ENCODE measurements around the gene ERGIC1. TPM values are rescaled to one million over a fixed set of nuclear protein-coding genes. Genes with fewer than 3 reads are reported as not detected.

Gene ERGIC1
- total and polyA plus RNA-seq, 9 donors, result 58.8 to 102 (median 97.5) TPM

- no CpG with 5 or more reads among the region's 3 CpGs for WGBS (ENCODE audit: insufficient coverage)
- no peak for DNase-seq
- Histone ChIP-seq H3K36me3 (ENCODE audit: control insufficient read depth, insufficient read depth, low read length) (peaks cover 12% of the 10 kb centered on the region), H3K4me1 (ENCODE audit: control insufficient read depth, insufficient read depth, low read length) (no peaks in the 10 kb centered on the region), H3K9me3 (replicated peaks; ENCODE audit: control insufficient read depth, low read depth, low read length) (no peaks in the 10 kb centered on the region), H3K27ac (ENCODE audit: low read length) (no peak overlapping the region), H3K4me3 (ENCODE audit: low read length) (no peak overlapping the region), H3K27me3 (ENCODE audit: control insufficient read depth, insufficient read depth, low read length) (no peaks in the 10 kb centered on the region)
Measured at GRCh38 chr5:172988276-172988675, 154.2 kb downstream of the ERGIC1 start.

DNA sequence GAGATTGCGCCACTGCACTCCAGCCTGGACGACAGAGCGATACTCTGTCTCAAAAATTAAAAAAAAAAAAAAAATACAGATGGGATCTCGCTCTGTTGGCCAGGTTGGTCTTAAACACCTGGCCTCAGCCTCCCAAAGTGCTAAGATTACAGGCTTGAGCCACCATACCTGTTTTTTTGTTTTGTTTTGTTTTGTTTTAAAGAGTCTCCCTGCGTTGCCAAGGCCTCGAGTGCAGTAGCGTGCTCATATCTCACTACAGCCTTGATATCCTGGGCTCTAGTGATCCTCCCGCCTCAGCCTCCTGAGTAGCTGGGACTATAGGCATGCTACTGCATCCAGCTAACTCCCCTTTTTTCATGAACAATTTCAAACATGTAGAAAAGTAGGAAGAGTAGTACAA is 156.7 kb downstream of the ERGIC1 start:
- H3K27ac ChIP-seq (ENCODE audit: low read length), result no peak overlapping the region
- no peak overlapping the region for H3K4me3 ChIP-seq (ENCODE audit: low read length)
- 90% methylated on average over 2 of the region's 8 CpGs for WGBS (ENCODE audit: insufficient coverage)
- no peaks in the 10 kb centered on the region for H3K4me1 ChIP-seq (ENCODE audit: control insufficient read depth, insufficient read depth, low read length)
- no peak for DNase-seq
- peaks cover 19% of the 10 kb centered on the region for H3K36me3 ChIP-seq (ENCODE audit: control insufficient read depth, insufficient read depth, low read length)
- H3K27me3 ChIP-seq (ENCODE audit: control insufficient read depth, insufficient read depth, low read length), result no peaks in the 10 kb centered on the region
- H3K9me3 ChIP-seq (replicated peaks; ENCODE audit: control insufficient read depth, low read depth, low read length), result no peaks in the 10 kb centered on the region

DNA sequence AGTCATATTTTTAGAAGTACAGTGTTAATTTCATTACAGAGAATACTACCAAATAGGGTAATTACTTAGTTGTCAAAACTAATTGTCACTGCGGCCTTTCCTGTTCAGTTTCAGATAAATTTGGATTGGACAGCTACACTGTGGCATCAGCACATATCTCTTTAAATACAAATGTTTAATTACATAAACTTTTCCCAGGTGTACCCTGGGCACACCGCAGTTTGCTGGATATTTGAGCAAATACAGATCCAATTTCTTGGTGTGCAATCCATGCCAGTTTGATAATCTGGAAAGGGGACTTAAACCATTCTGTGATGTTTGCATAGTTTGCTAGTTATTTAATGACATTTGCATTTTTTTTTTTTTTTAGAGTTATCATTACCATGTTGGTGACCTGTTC is 160.4 kb downstream of the ERGIC1 start:
- Histone ChIP-seq H3K27ac (ENCODE audit: low read length) (no peak overlapping the region), H3K4me1 (ENCODE audit: control insufficient read depth, insufficient read depth, low read length) (no peaks in the 10 kb centered on the region), H3K9me3 (replicated peaks; ENCODE audit: control insufficient read depth, low read depth, low read length) (no peaks in the 10 kb centered on the region), H3K4me3 (ENCODE audit: low read length) (no peak overlapping the region), H3K36me3 (ENCODE audit: control insufficient read depth, insufficient read depth, low read length) (peaks cover 15% of the 10 kb centered on the region), H3K27me3 (ENCODE audit: control insufficient read depth, insufficient read depth, low read length) (no peaks in the 10 kb centered on the region)
- DNase-seq, result no peak
- WGBS (ENCODE audit: insufficient coverage), result no CpG with 5 or more reads among the region's 2 CpGs

GRCh38 chr5:172999372-172999973 is 165.4 kb downstream of the ERGIC1 start:
- no peaks in the 10 kb centered on the region for H3K4me1 ChIP-seq (ENCODE audit: control insufficient read depth, insufficient read depth, low read length)
- no CpG with 5 or more reads among the region's 3 CpGs for WGBS (ENCODE audit: insufficient coverage)
- no peak overlapping the region for H3K27ac ChIP-seq (ENCODE audit: low read length)
- no peak for DNase-seq
- no peaks in the 10 kb centered on the region for H3K9me3 ChIP-seq (replicated peaks; ENCODE audit: control insufficient read depth, low read depth, low read length)
- H3K36me3 ChIP-seq (ENCODE audit: control insufficient read depth, insufficient read depth, low read length), result peaks cover 13% of the 10 kb centered on the region
- H3K27me3 ChIP-seq (ENCODE audit: control insufficient read depth, insufficient read depth, low read length), result no peaks in the 10 kb centered on the region
- H3K4me3 ChIP-seq (ENCODE audit: low read length), result no peak overlapping the region

- WGBS (ENCODE audit: insufficient coverage), result no CpG with 5 or more reads among the region's 1 CpG
- DNase-seq, result peak; percentile 49
- peaks cover 13% of the 10 kb centered on the region for H3K36me3 ChIP-seq (ENCODE audit: control insufficient read depth, insufficient read depth, low read length)
- no peak overlapping the region for H3K4me3 ChIP-seq (ENCODE audit: low read length)
- no peaks in the 10 kb centered on the region for H3K9me3 ChIP-seq (replicated peaks; ENCODE audit: control insufficient read depth, low read depth, low read length)
- no peaks in the 10 kb centered on the region for H3K4me1 ChIP-seq (ENCODE audit: control insufficient read depth, insufficient read depth, low read length)
- no peak overlapping the region for H3K27ac ChIP-seq (ENCODE audit: low read length)
- H3K27me3 ChIP-seq (ENCODE audit: control insufficient read depth, insufficient read depth, low read length), result no peaks in the 10 kb centered on the region
Measured at GRCh38 chr5:172999974-173000373, 165.9 kb downstream of the ERGIC1 start.

DNA sequence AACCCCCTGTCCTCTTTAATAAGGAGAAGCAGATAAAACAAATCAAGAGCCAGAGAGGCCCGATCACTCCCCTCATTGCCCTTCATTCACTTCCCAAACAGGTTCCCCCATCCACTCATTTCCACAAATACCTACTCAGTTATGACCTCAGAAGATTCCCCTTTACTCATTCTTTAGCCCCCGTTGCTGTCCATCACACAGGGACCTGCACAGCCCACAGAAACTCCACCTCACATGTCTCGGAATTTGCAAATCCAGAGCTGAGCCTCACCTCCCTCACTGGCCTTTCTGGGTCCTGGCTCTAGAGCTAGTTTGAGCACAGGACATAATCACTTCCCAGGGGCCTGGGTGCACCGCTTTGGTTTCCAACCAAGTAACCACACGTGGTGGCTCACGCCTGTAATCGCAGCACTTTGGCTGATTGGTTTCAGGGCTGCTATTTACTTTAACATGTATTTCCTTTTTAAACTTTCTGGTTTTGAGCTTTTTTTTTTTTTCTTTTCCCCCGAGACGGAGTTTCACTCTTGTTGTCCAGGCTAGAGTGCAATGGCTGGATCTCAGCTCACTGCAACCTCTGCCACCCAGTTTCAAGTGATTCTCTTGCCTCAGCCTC is 167.3 kb downstream of the ERGIC1 start:
- Histone ChIP-seq H3K36me3 (ENCODE audit: control insufficient read depth, insufficient read depth, low read length) (peaks cover 2% of the 10 kb centered on the region), H3K27me3 (ENCODE audit: control insufficient read depth, insufficient read depth, low read length) (no peaks in the 10 kb centered on the region), H3K4me1 (ENCODE audit: control insufficient read depth, insufficient read depth, low read length) (no peaks in the 10 kb centered on the region), H3K27ac (ENCODE audit: low read length) (no peak overlapping the region), H3K4me3 (ENCODE audit: low read length) (no peak overlapping the region), H3K9me3 (replicated peaks; ENCODE audit: control insufficient read depth, low read depth, low read length) (no peaks in the 10 kb centered on the region)
- DNase-seq, result no peak
- WGBS (ENCODE audit: insufficient coverage), result 92% methylated on average over 3 of the region's 9 CpGs

Other genes with a start within 250 kb of the ERGIC1 start
- 27.3 TPM for gene NEURL1B, start 193.0 kb upstream of the ERGIC1 start, total RNA-seq
- 10 to 100 TPM; 32.0 to 45.2 (median 37.6) TPM for gene NEURL1B, start 193.0 kb upstream of the ERGIC1 start, polyA plus RNA-seq (ENCODE audit: insufficient read depth in 1 of 8, insufficient read length in 8 of 8, low replicate concordance in 1 of 8)
- 82.2 TPM for gene DUSP1, start 63.1 kb upstream of the ERGIC1 start, total RNA-seq
- gene DUSP1, start 63.1 kb upstream of the ERGIC1 start, polyA plus RNA-seq (ENCODE audit: insufficient read depth in 1 of 8, insufficient read length in 8 of 8, low replicate concordance in 1 of 8), result 100 to 1,000 TPM in 3 of 8 donors, 10 to 100 TPM in 5; 38.0 to 167 (median 95.8) TPM
- 39.7 TPM for gene RPL26L1, start 125.2 kb downstream of the ERGIC1 start, total RNA-seq
- gene RPL26L1, start 125.2 kb downstream of the ERGIC1 start, polyA plus RNA-seq (ENCODE audit: insufficient read depth in 1 of 8, insufficient read length in 8 of 8, low replicate concordance in 1 of 8), result 10 to 100 TPM; 34.5 to 51.2 (median 41.4) TPM
- 92.4 TPM for gene ATP6V0E1, start 149.5 kb downstream of the ERGIC1 start, total RNA-seq
- 100 to 1,000 TPM in 4 of 8 donors, 10 to 100 TPM in 4; 85.8 to 115 (median 103) TPM for gene ATP6V0E1, start 149.5 kb downstream of the ERGIC1 start, polyA plus RNA-seq (ENCODE audit: insufficient read depth in 1 of 8, insufficient read length in 8 of 8, low replicate concordance in 1 of 8)
- gene CREBRF, start 222.1 kb downstream of the ERGIC1 start, total RNA-seq, result 15.5 TPM
- 1 to 10 TPM; 6.0 to 8.1 (median 6.9) TPM for gene CREBRF, start 222.1 kb downstream of the ERGIC1 start, polyA plus RNA-seq (ENCODE audit: insufficient read depth in 1 of 8, insufficient read length in 8 of 8, low replicate concordance in 1 of 8)

Data from muscle of leg (tissue), 11 donors.